Measurements from ENCODE around the gene FMN1.

FMN1 gene

GRCh38 chr15:33044598-33044997 is 149.9 kb downstream of the FMN1 start:
- DNase-seq: no peak

GRCh38 chr15:33043636-33044035 is 150.9 kb downstream of the FMN1 start:
- DNase-seq: no peak

GRCh38 chr15:33040496-33040895 is 154.0 kb downstream of the FMN1 start:
- no peak for DNase-seq

GRCh38 chr15:33034588-33034987 is 159.9 kb downstream of the FMN1 start:
- no peak for DNase-seq

- DNase-seq: no peak
These were observed 162.5 kb downstream of the FMN1 start for GRCh38 chr15:33032053-33032452.

- DNase-seq: no peak
These were observed 163.1 kb downstream of the FMN1 start for GRCh38 chr15:33031324-33031821.

- no peak for DNase-seq
These were observed 164.2 kb downstream of the FMN1 start for GRCh38 chr15:33030315-33030714.

- DNase-seq: no peak
These were observed 165.3 kb downstream of the FMN1 start for GRCh38 chr15:33029109-33029652.

GRCh38 chr15:33028495-33028894 is 166.0 kb downstream of the FMN1 start:
- no peak for DNase-seq

- no peak for DNase-seq
These were observed 167.0 kb downstream of the FMN1 start for GRCh38 chr15:33027306-33028035.

GRCh38 chr15:33026614-33027013 is 167.9 kb downstream of the FMN1 start:
- DNase-seq: no peak

- DNase-seq: no peak
These were observed 171.9 kb downstream of the FMN1 start for GRCh38 chr15:33022629-33023028.

- peak; percentile 24 for DNase-seq
These were observed 172.6 kb downstream of the FMN1 start for GRCh38 chr15:33021806-33022389.

- no peak for DNase-seq
These were observed 175.0 kb downstream of the FMN1 start for GRCh38 chr15:33019354-33019981.

GRCh38 chr15:33016405-33017024 is 178.0 kb downstream of the FMN1 start:
- DNase-seq: no peak

GRCh38 chr15:33014586-33014985 is 179.9 kb downstream of the FMN1 start:
- no peak for DNase-seq

- DNase-seq: no peak
These were observed 180.6 kb downstream of the FMN1 start for GRCh38 chr15:33013827-33014445.

GRCh38 chr15:33011976-33012375 is 182.5 kb downstream of the FMN1 start:
- DNase-seq: no peak

- DNase-seq: no peak
These were observed 184.9 kb downstream of the FMN1 start for GRCh38 chr15:33009603-33010002.

- no peak for DNase-seq
These were observed 185.5 kb downstream of the FMN1 start for GRCh38 chr15:33009026-33009425.

GRCh38 chr15:33008284-33008995 is 186.1 kb downstream of the FMN1 start:
- DNase-seq: no peak

- no peak for DNase-seq
These were observed 187.1 kb downstream of the FMN1 start for GRCh38 chr15:33007303-33007855.
